Measurements from ENCODE around the gene GJB5.

- TF ChIP-seq, protein P1, sequence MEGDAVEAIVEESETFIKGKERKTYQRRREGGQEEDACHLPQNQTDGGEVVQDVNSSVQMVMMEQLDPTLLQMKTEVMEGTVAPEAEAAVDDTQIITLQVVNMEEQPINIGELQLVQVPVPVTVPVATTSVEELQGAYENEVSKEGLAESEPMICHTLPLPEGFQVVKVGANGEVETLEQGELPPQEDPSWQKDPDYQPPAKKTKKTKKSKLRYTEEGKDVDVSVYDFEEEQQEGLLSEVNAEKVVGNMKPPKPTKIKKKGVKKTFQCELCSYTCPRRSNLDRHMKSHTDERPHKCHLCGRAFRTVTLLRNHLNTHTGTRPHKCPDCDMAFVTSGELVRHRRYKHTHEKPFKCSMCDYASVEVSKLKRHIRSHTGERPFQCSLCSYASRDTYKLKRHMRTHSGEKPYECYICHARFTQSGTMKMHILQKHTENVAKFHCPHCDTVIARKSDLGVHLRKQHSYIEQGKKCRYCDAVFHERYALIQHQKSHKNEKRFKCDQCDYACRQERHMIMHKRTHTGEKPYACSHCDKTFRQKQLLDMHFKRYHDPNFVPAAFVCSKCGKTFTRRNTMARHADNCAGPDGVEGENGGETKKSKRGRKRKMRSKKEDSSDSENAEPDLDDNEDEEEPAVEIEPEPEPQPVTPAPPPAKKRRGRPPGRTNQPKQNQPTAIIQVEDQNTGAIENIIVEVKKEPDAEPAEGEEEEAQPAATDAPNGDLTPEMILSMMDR (IDR thresholded peaks at IDR 0.05; ENCODE audit: low read length): no peak
- no peak for TF ChIP-seq EZH2 (IDR thresholded peaks at IDR 0.05; ENCODE audit: borderline replicate concordance, low read length)
Measured at GRCh38 chr1:34750610-34751009, 4.2 kb upstream of the GJB5 start.

All from OCI-LY1 (cell line).